A549 (cell line): ENCODE results near the gene OR10A2.

Experiments used
- BCL3 ChIP-seq: fragments of >200 bp; sonication (Bioruptor Twin); formaldehyde crosslinking; IDR thresholded peaks from 3 replicates; pipeline ENCODE4 v1.6.1; 2016
- CBX8 ChIP-seq: fragments of 200-600 bp; sonication (generic); IDR thresholded peaks from 2 replicates; pipeline ENCODE4 v1.6.1; 2016
- CEBPB ChIP-seq, 2 experiments: fragments of >200 bp in 1 of 2; sonication (Bioruptor Twin) in 1 of 2; formaldehyde crosslinking in 1 of 2; IDR thresholded peaks; 2 replicates each; pipeline ENCODE4 v1.6.1; 2012 to 2016
- CHD2 ChIP-seq: fragments of 150-350 bp; IDR thresholded peaks from 2 replicates; pipeline ENCODE4 v1.6.1; 2014; ENCODE audit warnings: low read length; ENCODE audit not compliant: partially characterized antibody
- ELK1 ChIP-seq: fragments of 150-350 bp; IDR thresholded peaks from 2 replicates; pipeline ENCODE4 v1.6.1; 2014; ENCODE audit warnings: low read depth, mild to moderate bottlenecking, low read length
- EP300 ChIP-seq, 2 experiments: fragments of >200 bp; sonication (Bioruptor Twin); formaldehyde crosslinking; IDR thresholded peaks; 2 replicates in 1 of 2; 3 replicates in 1 of 2; pipeline ENCODE4 v1.6.1; 2016 to 2017
- ESRRA ChIP-seq: fragments of 150-350 bp; IDR thresholded peaks from 2 replicates; pipeline ENCODE4 v1.6.1; 2014; ENCODE audit warnings: mild to moderate bottlenecking, low read length, borderline replicate concordance
- HDAC2 ChIP-seq: fragments of 200-600 bp; sonication (generic); IDR thresholded peaks from 2 replicates; pipeline ENCODE4 v1.6.1; 2016
- MAZ ChIP-seq: fragments of 150-350 bp; IDR thresholded peaks from 2 replicates; pipeline ENCODE4 v1.6.1; 2014; ENCODE audit warnings: antibody characterized with exemption, low read depth, low read length, borderline replicate concordance
- MYC ChIP-seq: IDR thresholded peaks from 2 replicates; pipeline ENCODE4 v1.6.1; 2012; ENCODE audit warnings: mild to moderate bottlenecking, inconsistent platforms, low read length, improper control_type of control experiment, borderline replicate concordance
- PBX3 ChIP-seq: IDR thresholded peaks from 2 replicates; pipeline ENCODE4 v1.6.1; 2012
- POLR2A ChIP-seq: IDR thresholded peaks from 2 replicates; pipeline ENCODE4 v1.6.1; 2012; ENCODE audit warnings: mild to moderate bottlenecking, low read length
- TF ChIP-seq, protein P1 (sequence below): fragments of >200 bp; sonication (Bioruptor Twin); formaldehyde crosslinking; IDR thresholded peaks from 3 replicates; pipeline ENCODE4 v1.5.1; 2016
- TF ChIP-seq, protein P2 (sequence below): fragments of 450-650 bp; IDR thresholded peaks from 2 replicates; pipeline ENCODE4 v1.6.1; 2014; ENCODE audit warnings: antibody characterized with exemption

- TF ChIP-seq, protein P1, sequence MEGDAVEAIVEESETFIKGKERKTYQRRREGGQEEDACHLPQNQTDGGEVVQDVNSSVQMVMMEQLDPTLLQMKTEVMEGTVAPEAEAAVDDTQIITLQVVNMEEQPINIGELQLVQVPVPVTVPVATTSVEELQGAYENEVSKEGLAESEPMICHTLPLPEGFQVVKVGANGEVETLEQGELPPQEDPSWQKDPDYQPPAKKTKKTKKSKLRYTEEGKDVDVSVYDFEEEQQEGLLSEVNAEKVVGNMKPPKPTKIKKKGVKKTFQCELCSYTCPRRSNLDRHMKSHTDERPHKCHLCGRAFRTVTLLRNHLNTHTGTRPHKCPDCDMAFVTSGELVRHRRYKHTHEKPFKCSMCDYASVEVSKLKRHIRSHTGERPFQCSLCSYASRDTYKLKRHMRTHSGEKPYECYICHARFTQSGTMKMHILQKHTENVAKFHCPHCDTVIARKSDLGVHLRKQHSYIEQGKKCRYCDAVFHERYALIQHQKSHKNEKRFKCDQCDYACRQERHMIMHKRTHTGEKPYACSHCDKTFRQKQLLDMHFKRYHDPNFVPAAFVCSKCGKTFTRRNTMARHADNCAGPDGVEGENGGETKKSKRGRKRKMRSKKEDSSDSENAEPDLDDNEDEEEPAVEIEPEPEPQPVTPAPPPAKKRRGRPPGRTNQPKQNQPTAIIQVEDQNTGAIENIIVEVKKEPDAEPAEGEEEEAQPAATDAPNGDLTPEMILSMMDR, result no peak
- TF ChIP-seq EP300 (IDR thresholded peaks at IDR 0.05) (no peak), POLR2A (no peak), ELK1 (no peak), CEBPB (IDR thresholded peaks at IDR 0.05) (no peak), ESRRA (no peak), MAZ (no peak), HDAC2 (no peak), CHD2 (no peak), MYC (no peak), PBX3 (no peak), CBX8 (no peak), BCL3 (no peak)
- TF ChIP-seq, protein P2, sequence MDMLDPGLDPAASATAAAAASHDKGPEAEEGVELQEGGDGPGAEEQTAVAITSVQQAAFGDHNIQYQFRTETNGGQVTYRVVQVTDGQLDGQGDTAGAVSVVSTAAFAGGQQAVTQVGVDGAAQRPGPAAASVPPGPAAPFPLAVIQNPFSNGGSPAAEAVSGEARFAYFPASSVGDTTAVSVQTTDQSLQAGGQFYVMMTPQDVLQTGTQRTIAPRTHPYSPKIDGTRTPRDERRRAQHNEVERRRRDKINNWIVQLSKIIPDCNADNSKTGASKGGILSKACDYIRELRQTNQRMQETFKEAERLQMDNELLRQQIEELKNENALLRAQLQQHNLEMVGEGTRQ, result no peak
Measured at GRCh38 chr11:6898911-6899310, 36.1 kb downstream of the OR10A2 start.
